H1 (cell line): ENCODE measurements around the gene TELO2.
A peak's percentile ranks its signal among the peaks of the same experiment; 100 is the strongest.

Experiments
- CBX8 ChIP-seq: fragments of 300-800, 300-1000 bp; sonication (generic); IDR thresholded peaks from 2 replicates; pipeline ENCODE4 v1.7.1; 2016; ENCODE audit warnings: low read depth, low read length, borderline replicate concordance
- CTCF ChIP-seq, 3 experiments: IDR thresholded peaks; 1 replicate in 2 of 3; 2 replicates in 1 of 3; pipeline versions ENCODE4 v1.5.1 to v1.6.1; 2011; ENCODE audit warnings: low read length in 3 of 3, mild to moderate bottlenecking in 3 of 3, inconsistent platforms in 2 of 3, low read depth in 1 of 3, moderate library complexity in 1 of 3; ENCODE audit not compliant: insufficient read depth in 1 of 3; ENCODE audit errors: control extremely low read depth in 1 of 3
- EP300 ChIP-seq, 2 experiments: IDR thresholded peaks; 1 replicate in 1 of 2; 2 replicates in 1 of 2; pipeline ENCODE4 v1.6.1; 2011 to 2012; ENCODE audit warnings: low read depth in 2 of 2, low read length in 2 of 2, mild to moderate bottlenecking in 2 of 2, borderline replicate concordance in 1 of 2, inconsistent platforms in 1 of 2, moderate library complexity in 1 of 2
- EZH2 ChIP-seq: fragments of 200-600 bp; sonication (generic); IDR thresholded peaks from 2 replicates; pipeline ENCODE4 v1.7.1; 2012; ENCODE audit warnings: low read depth, mild to moderate bottlenecking, moderate library complexity, low read length, inconsistent platforms; ENCODE audit not compliant: severe bottlenecking
- FOSL1 ChIP-seq: IDR thresholded peaks from 2 replicates; pipeline ENCODE4 v1.6.1; 2011; ENCODE audit warnings: mild to moderate bottlenecking, low read depth, low read length, moderate library complexity; ENCODE audit not compliant: insufficient read depth
- JUND ChIP-seq: IDR thresholded peaks from 2 replicates; pipeline ENCODE4 v1.6.1; 2011; ENCODE audit warnings: mild to moderate bottlenecking, improper control_type of control experiment, low read length
- KDM5A ChIP-seq: fragments of 200-600 bp; IDR thresholded peaks from 2 replicates; pipeline ENCODE4 v1.7.1; 2012; ENCODE audit warnings: mild to moderate bottlenecking, low read length, inconsistent platforms, mixed read lengths
- POLR2A ChIP-seq, 2 experiments: IDR thresholded peaks; 1 replicate in 1 of 2; 2 replicates in 1 of 2; pipeline ENCODE4 v1.6.1; 2011; ENCODE audit warnings: low read depth in 2 of 2, low read length in 2 of 2, mild to moderate bottlenecking in 2 of 2; ENCODE audit errors: control extremely low read depth in 1 of 2
- RBBP5 ChIP-seq: IDR thresholded peaks from 2 replicates; pipeline ENCODE4 v1.7.1; 2012; ENCODE audit warnings: low read depth, mild to moderate bottlenecking, inconsistent platforms, low read length, moderate library complexity, borderline replicate concordance
- RFX5 ChIP-seq: IDR thresholded peaks from 2 replicates; pipeline ENCODE4 v1.6.1; 2011; ENCODE audit warnings: low read depth, low read length, improper control_type of control experiment, borderline replicate concordance
- RXRA ChIP-seq: IDR thresholded peaks from 2 replicates; pipeline ENCODE4 v1.6.1; 2011; ENCODE audit warnings: low read depth, mild to moderate bottlenecking, low read length, moderate library complexity; ENCODE audit not compliant: insufficient read depth
- TAF1 ChIP-seq: IDR thresholded peaks from 2 replicates; pipeline ENCODE4 v1.6.1; 2011; ENCODE audit warnings: mild to moderate bottlenecking, low read depth, low read length
- YY1 ChIP-seq: IDR thresholded peaks from 2 replicates; pipeline ENCODE4 v1.6.1; 2011; ENCODE audit warnings: low read depth, mild to moderate bottlenecking, low read length

DNA sequence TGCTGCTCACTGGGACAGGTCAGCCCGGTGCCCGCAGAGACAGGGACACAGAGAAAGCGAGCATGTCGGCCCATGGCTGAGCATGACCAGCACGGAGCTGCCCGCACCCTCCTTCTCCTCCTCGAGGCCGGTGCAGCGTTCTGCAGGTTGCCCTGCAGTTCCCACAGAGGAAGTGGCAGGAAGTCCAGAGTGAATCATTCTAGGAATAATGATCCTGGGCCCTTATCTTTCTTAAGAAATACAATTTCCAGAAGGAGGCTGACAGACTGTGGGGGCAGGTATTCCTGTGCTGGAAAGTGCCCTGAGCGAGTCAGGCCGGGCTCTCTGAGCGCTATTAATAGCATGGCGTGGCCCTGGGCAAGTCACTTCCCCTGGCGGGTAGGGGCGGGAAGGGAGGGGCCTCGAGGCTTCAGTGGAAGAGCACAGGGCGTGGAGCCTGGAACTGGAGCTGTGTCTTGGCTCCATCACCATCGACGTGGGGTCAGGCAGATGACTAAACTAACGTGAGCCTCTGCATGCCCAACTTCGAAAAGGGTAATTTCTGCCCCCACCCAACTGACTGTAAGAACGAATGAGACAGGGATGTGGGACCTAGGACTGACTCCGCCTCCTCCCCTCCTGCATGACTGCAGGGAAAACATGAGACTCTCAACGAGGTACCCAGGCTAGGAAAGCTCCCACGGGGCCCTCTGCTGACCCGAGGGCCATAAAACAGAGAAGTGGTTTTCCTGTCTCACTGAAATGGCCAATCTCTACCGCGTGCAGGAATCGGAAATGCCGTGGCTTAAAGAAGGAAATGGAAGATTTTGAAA is 50.1 kb downstream of the TELO2 start:
- TF ChIP-seq CTCF (IDR thresholded peaks at IDR 0.05; ENCODE audit: control extremely low read depth in 1 of 3, insufficient read depth in 1 of 3, low read depth in 1 of 3, low read length in 3 of 3) (peak in 2 of 3 experiments; percentile 15 to 28; a peak in 2 of 4 replicates), EZH2 (no peak), TAF1 (no peak), CBX8 (no peak), EP300 (IDR thresholded peaks at IDR 0.05; ENCODE audit: borderline replicate concordance in 1 of 2, low read depth in 2 of 2, low read length in 2 of 2) (no peak), RBBP5 (no peak), RFX5 (no peak), RXRA (no peak), KDM5A (no peak), POLR2A (IDR thresholded peaks at IDR 0.05; ENCODE audit: control extremely low read depth in 1 of 2, low read depth in 2 of 2, low read length in 2 of 2) (no peak), YY1 (no peak), FOSL1 (no peak), JUND (no peak)
